ENCODE measurements around the gene SCN4A. TPM values are rescaled to one million over a fixed set of nuclear protein-coding genes. Genes with fewer than 3 reads are reported as not detected.

SCN4A gene
- total RNA-seq, 1 donor from 2014 or later: 0.78 TPM

DNA sequence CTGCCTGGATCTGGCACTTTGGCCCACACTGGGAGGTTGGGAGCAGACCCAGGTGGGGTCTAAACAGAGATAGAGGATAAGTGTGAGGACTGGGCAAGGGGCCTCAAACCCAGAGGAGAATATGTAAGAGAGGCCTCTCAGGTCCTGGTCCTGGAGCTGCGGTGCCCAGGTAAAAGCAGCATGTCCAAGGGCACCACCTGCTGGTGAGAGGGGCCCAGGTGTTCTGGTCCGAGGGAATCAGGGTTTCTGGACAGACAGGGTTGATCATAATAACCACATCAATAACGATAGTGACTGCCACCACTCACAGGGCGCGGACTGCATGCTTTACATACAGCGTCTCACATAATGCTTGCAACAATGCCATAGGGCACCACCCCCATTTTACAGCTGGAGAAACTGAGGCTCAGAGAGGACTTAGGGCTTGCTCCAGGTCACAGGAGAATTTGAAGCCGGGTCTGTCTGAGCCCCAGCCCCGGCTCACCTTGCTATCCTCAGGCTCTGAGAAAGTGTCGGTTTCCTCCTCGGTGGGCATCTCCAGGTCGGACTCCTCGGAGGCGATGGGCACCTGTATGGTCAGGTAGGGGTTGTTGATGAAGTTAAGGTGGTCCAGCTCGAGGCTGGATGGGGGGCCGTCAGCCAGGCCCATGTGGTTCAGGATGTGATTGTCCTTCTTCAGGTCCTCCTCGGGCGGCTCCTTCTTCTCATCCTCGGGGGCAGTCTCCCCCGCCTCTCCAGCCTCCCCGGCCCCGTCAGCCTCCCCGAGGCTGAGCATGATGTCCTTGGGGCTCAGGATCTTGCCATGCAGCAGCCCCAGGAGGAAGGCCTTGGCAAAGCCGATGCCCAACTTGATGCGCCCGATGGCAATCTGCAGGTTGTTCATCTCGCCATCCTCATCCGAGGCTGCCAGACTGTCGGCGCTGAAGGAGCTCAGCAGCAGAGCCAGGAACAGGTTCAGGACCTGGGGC lies 21.5 kb downstream of the SCN4A start:
- H3K27me3 Mint-ChIP-seq: no peaks in the 10 kb centered on the region
- peak; percentile 59 for DNase-seq
- no peak for TF ChIP-seq CTCF (IDR thresholded peaks at IDR 0.05)
- peaks cover 51% of the 10 kb centered on the region for H3K4me1 Mint-ChIP-seq
- no peaks in the 10 kb centered on the region for H3K36me3 Mint-ChIP-seq (ENCODE audit: low read depth)
- ATAC-seq (ENCODE audit: low read depth): no peak
- CTCF ChIA-PET: interaction anchor here (0.7 to 9.4 kb wide), 17 partner anchors 9 to 182 kb away, joined by 3 to 162 read pairs (median 7); partner anchors contain the start of genes CD79B, CSHL1, GH1 and ICAM2
- POLR2A ChIA-PET: interaction anchor here (0.6 to 5.1 kb wide), 10 partner anchors 20 to 69 kb away, joined by 3 to 33 read pairs (median 8); partner anchors contain the start of genes CD79B, CSHL1, GH1 and ICAM2
- H3K9me3 Mint-ChIP-seq: no peaks in the 10 kb centered on the region
- no peak overlapping the region for H3K4me3 Mint-ChIP-seq
- intact Hi-C loops (cut with micrococcal nuclease): loop anchor here (1.0 kb wide), 2 partner anchors 32 to 40 kb away; partner anchors contain the start of gene CSHL1
- no peak overlapping the region for H3K27ac Mint-ChIP-seq

DNA sequence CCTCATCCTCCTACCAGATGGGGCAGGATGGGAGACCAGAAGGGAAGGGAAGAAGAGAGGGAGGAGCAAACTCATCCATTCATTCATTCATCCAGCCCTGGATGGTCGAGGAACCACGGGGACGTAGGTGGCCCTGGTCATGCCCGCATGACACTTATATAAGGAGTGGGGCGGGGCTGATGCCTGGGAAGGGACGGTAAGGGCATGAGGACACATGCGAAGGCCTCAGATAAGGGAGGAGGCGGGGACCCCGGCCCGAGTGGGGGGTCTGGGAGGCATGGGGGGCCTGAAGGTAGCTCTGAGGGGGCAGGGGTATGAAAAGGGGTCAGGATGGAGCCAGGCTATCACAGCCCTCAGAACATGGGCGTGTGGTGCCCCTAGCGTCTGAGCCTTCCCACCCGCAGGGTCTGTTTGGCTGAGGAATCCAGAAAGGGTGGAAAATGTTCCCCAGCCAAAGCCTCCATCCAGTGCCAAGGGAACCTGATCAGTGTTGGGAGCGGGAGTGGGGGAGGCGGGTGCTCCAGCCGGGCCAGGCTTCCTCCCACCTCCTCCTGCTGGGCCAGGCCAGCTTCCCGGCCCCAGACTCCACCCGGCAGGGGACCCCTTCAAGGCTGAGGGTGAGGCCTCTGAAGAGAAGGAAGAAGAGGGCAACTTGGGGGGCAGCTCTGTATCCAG lies 23.0 kb downstream of the SCN4A start:
- intact Hi-C loops (cut with micrococcal nuclease): no loop called here
- no peak for DNase-seq
- H3K4me1 Mint-ChIP-seq: peaks cover 58% of the 10 kb centered on the region
- no peaks in the 10 kb centered on the region for H3K36me3 Mint-ChIP-seq (ENCODE audit: low read depth)
- no peak for TF ChIP-seq CTCF (IDR thresholded peaks at IDR 0.05)
- no peak overlapping the region for H3K4me3 Mint-ChIP-seq
- POLR2A ChIA-PET: interaction anchor here (0.9 to 5.1 kb wide), 8 partner anchors 18 to 70 kb away, joined by 3 to 33 read pairs (median 12); partner anchors contain the start of genes CD79B, CSHL1, GH1 and ICAM2
- H3K27ac Mint-ChIP-seq: no peak overlapping the region
- CTCF ChIA-PET: interaction anchor here (1.0 to 9.4 kb wide), 12 partner anchors 13 to 183 kb away, joined by 4 to 162 read pairs (median 8); partner anchors contain the start of genes CD79B, CSHL1, GH1 and ICAM2
- ATAC-seq (ENCODE audit: low read depth): no peak
- H3K27me3 Mint-ChIP-seq: no peaks in the 10 kb centered on the region
- H3K9me3 Mint-ChIP-seq: no peaks in the 10 kb centered on the region

DNA sequence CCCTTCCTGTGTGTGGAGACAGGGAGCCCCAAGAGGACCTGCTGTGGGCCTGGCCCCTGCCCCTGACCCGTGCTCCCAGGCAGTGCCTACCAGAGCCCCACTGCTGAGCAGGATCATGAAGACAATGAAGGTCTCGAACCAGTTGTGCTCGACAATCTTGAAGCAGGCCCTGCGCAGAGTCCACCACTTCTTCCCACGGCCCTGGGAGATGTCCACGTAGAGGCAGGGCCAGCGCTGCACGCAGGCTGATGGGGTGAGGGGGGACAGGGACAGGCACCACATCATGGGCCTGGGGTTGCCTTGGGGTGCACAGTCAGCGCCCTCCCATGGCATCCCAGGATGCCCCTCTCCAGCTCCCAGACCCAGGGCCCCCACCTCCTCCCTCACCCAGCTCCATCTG lies 24.2 kb downstream of the SCN4A start:
- TF ChIP-seq CTCF (IDR thresholded peaks at IDR 0.05): no peak
- CTCF ChIA-PET: interaction anchor here (3.2 to 8.3 kb wide), 3 partner anchors 31 to 185 kb away, joined by 16 to 162 read pairs (median 70); partner anchors contain the start of genes CSHL1 and GH1
- H3K27me3 Mint-ChIP-seq: no peaks in the 10 kb centered on the region
- no peaks in the 10 kb centered on the region for H3K36me3 Mint-ChIP-seq (ENCODE audit: low read depth)
- H3K9me3 Mint-ChIP-seq: no peaks in the 10 kb centered on the region
- DNase-seq: no peak
- H3K4me1 Mint-ChIP-seq: peaks cover 53% of the 10 kb centered on the region
- H3K27ac Mint-ChIP-seq: no peak overlapping the region
- no peak overlapping the region for H3K4me3 Mint-ChIP-seq
- intact Hi-C loops (cut with micrococcal nuclease): no loop called here
- ATAC-seq (ENCODE audit: low read depth): no peak
- POLR2A ChIA-PET: interaction anchor here (0.9 to 3.2 kb wide), 4 partner anchors 17 to 71 kb away, joined by 3 to 29 read pairs (median 4); partner anchors contain the start of gene CD79B

GRCh38 chr17:63947711-63948330 lies 24.9 kb downstream of the SCN4A start:
- H3K36me3 Mint-ChIP-seq (ENCODE audit: low read depth): no peaks in the 10 kb centered on the region
- no peak for DNase-seq
- no peak overlapping the region for H3K4me3 Mint-ChIP-seq
- H3K27ac Mint-ChIP-seq: no peak overlapping the region
- H3K9me3 Mint-ChIP-seq: no peaks in the 10 kb centered on the region
- ChIA-PET POLR2A (interaction anchor here (2.3 to 3.1 kb wide), 3 partner anchors 21 to 73 kb away, joined by 41 to 837 read pairs (median 64); partner anchors contain the start of genes CD79B, CSHL1, GH1 and ICAM2), CTCF (interaction anchor here (2.3 to 3.1 kb wide), 5 partner anchors 10 to 44 kb away, joined by 10 to 321 read pairs (median 48); partner anchors contain the start of genes CD79B, CSHL1 and GH1)
- no peak for TF ChIP-seq CTCF (IDR thresholded peaks at IDR 0.05)
- H3K27me3 Mint-ChIP-seq: no peaks in the 10 kb centered on the region
- H3K4me1 Mint-ChIP-seq: peaks cover 49% of the 10 kb centered on the region
- ATAC-seq (ENCODE audit: low read depth): no peak
- intact Hi-C loops (cut with micrococcal nuclease): no loop called here
